Measurements from ENCODE around the gene BTN1A1. TPM values are rescaled to one million over a fixed set of nuclear protein-coding genes. Genes with fewer than 3 reads are reported as not detected.

The BTN1A1 gene, protein sequence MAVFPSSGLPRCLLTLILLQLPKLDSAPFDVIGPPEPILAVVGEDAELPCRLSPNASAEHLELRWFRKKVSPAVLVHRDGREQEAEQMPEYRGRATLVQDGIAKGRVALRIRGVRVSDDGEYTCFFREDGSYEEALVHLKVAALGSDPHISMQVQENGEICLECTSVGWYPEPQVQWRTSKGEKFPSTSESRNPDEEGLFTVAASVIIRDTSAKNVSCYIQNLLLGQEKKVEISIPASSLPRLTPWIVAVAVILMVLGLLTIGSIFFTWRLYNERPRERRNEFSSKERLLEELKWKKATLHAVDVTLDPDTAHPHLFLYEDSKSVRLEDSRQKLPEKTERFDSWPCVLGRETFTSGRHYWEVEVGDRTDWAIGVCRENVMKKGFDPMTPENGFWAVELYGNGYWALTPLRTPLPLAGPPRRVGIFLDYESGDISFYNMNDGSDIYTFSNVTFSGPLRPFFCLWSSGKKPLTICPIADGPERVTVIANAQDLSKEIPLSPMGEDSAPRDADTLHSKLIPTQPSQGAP
- total RNA-seq (not detected), polyA plus RNA-seq (not detected)
- long read RNA-seq, donor 1, result 0 reads
- long read RNA-seq, donor 2, result 0 reads
- long read RNA-seq, donor 3, result 0 reads

DNA sequence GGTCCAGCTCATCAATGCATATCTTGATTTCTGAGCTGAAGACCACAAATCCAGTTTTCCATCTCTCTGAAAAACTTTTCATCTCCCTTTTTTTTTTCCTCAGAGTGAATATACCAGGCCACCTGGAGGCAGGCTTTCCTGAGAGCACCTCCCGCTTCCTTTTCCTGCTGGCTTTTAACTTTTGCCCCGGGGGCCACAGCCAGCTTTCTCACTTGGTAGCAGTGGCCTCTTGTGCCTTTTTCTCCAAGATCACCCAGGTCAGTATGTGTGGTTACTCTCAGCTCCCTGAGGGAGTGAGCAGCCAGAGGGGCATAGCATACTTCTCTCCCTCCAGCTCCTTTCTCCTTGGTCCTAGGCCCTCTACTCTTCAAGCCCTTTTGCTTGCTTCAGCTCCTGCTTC is at the start of gene BTN1A1:
TSS of gene BTN1A1 (plus strand) at position 202 of the 400 bp plus-strand sequence. CDS start 984 bp downstream, outside the sequence.
- ATAC-seq (no peak), DNase-seq (no peak)
- H3K27me3 ChIP-seq, result peaks cover 4 to 49% (median 45%) of the 10 kb centered on the region in 7 donors
- H3K4me3 ChIP-seq, result peak within 1 kb of the TSS in 2 of 10 donors; percentile 39 to 43
- intact Hi-C loops (cut with DNase I), result no loop called here
- TF ChIP-seq, protein P1, sequence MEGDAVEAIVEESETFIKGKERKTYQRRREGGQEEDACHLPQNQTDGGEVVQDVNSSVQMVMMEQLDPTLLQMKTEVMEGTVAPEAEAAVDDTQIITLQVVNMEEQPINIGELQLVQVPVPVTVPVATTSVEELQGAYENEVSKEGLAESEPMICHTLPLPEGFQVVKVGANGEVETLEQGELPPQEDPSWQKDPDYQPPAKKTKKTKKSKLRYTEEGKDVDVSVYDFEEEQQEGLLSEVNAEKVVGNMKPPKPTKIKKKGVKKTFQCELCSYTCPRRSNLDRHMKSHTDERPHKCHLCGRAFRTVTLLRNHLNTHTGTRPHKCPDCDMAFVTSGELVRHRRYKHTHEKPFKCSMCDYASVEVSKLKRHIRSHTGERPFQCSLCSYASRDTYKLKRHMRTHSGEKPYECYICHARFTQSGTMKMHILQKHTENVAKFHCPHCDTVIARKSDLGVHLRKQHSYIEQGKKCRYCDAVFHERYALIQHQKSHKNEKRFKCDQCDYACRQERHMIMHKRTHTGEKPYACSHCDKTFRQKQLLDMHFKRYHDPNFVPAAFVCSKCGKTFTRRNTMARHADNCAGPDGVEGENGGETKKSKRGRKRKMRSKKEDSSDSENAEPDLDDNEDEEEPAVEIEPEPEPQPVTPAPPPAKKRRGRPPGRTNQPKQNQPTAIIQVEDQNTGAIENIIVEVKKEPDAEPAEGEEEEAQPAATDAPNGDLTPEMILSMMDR (IDR thresholded peaks at IDR 0.05), result no peak
- H3K36me3 ChIP-seq, result no peaks in the 10 kb centered on the region
- no peaks in the 10 kb centered on the region for H3K9me3 ChIP-seq
- 46 to 62% methylated on average over 2 of the region's 2 CpGs for WGBS, 2 donors
- no peak within 1 kb of the TSS for H3K27ac ChIP-seq
- peaks cover 0 to 13% (median 9%) of the 10 kb centered on the region in 9 donors for H3K4me1 ChIP-seq

DNA sequence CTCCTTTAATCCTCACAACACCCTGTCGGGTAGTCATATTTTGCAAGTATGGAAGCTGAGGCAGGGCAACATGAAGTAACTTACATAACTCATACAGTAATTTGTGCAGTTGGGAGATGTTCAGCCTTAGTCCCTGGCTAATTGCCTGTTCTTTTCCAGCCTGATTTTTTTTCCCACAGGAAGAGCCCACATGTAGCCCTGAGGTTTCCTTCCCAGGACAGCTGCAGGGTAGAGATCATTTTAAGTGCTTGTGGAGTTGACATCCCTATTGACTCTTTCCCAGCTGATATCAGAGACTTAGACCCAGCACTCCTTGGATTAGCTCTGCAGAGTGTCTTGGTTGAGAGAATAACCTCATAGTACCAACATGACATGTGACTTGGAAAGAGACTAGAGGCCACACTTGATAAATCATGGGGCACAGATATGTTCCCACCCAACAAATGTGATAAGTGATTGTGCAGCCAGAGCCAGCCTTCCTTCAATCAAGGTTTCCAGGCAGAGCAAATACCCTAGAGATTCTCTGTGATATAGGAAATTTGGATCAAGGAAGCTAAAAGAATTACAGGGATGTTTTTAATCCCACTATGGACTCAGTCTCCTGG is 47.4 kb upstream of the BTN1A1 start:
- peaks cover 0 to 24% (median 15%) of the 10 kb centered on the region in 9 donors for H3K4me1 ChIP-seq
- no peaks in the 10 kb centered on the region for H3K9me3 ChIP-seq
- intact Hi-C loops (cut with DNase I), result no loop called here
- WGBS, 2 donors, result 77% methylated on average over 1 of the region's 1 CpG
- no peak overlapping the region for H3K4me3 ChIP-seq
- H3K27ac ChIP-seq, result no peak overlapping the region
- TF ChIP-seq, protein P1 (IDR thresholded peaks at IDR 0.05), result no peak
- H3K36me3 ChIP-seq, result peaks cover 0 to 44% (median 4%) of the 10 kb centered on the region in 9 donors
- no peaks in the 10 kb centered on the region for H3K27me3 ChIP-seq
- ATAC-seq (no peak), DNase-seq (no peak)

DNA sequence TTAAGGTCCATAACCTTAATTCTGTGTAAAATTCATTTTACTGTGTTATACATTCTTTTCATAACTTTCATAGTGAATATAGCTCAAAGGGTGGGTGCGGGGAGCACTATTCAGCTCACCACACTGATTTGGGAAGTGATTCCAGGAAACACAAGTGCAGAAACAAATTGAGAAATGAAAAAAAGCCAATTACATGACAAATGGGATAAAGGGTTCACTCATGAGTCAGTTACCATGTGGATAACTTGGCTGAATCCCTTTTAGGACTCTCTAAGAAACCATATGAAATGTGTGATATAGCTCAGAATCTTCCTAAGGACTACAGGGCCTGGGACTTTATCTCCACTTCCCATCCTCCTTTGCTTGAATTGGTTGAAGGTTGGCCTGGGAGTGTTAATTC is 45.5 kb upstream of the BTN1A1 start:
- WGBS, 2 donors, result 94 to 98% methylated on average over 1 of the region's 1 CpG
- intact Hi-C loops (cut with DNase I), result no loop called here
- Histone ChIP-seq H3K27ac (no peak overlapping the region), H3K27me3 (no peaks in the 10 kb centered on the region), H3K4me1 (peaks cover 0 to 37% (median 26%) of the 10 kb centered on the region in 9 donors), H3K9me3 (no peaks in the 10 kb centered on the region), H3K4me3 (no peak overlapping the region), H3K36me3 (peaks cover 0 to 32% (median 10%) of the 10 kb centered on the region in 9 donors)
- no peak for DNase-seq
- TF ChIP-seq, protein P1 (IDR thresholded peaks at IDR 0.05), result no peak
- ATAC-seq, result no peak

DNA sequence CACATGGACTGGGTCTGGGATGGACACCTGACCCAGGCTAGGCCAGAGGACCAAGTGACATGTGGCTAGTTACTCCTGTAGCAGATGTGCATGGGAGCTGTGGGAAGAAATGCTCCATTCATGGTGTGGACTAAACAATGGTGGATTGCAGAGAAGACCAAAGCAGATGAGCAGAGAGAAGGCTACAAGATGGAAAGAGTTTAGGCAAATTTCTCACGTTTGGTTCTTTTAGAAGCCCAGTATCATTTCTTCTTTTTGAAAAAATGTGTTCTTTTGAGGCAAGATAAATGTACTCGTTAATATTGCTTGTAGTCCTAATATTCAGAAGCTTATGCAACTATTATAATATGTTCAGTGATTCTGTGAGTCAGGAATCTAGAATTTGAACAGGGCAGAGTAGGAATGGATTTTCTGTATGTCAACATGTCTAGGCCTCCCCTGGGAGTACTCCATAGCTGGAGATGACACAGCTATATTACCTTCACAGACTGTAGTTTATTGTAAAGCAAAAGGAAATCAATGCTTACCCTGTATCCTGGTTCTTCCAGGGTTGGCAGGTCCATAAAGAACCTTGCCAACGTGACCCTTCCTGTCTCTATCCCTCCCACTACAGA is 44.6 kb upstream of the BTN1A1 start:
- 92 to 95% methylated on average over 3 of the region's 3 CpGs for WGBS, 2 donors
- TF ChIP-seq, protein P1 (IDR thresholded peaks at IDR 0.05), result no peak
- Histone ChIP-seq H3K4me1 (peaks cover 0 to 45% (median 34%) of the 10 kb centered on the region in 9 donors), H3K36me3 (peaks cover 0 to 32% (median 13%) of the 10 kb centered on the region in 9 donors), H3K27me3 (no peaks in the 10 kb centered on the region), H3K27ac (no peak overlapping the region), H3K9me3 (no peaks in the 10 kb centered on the region), H3K4me3 (no peak overlapping the region)
- ATAC-seq (no peak), DNase-seq (no peak)
- intact Hi-C loops (cut with DNase I), result no loop called here
